Measurements from ENCODE around the gene HECA.

Gene HECA

DNA sequence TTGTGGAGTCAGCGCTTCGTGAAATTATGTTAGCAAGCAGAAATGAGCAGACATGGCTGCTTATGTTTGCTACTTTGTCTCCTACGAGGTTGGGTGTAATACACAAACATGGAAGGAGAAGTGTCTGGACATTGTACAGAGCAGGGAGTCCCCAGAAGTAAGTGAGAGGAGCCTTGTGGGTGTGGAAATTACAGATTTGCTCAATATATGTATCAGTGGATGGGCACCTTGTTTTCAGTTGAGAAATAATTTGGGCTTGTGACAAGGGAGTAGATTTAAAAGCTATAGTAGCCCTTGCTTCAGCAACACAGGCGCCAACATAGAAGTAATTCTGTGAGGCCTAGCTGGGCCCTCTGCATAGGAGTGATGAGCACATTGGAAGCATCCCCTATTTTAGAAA lies 49.2 kb downstream of the HECA start:
- H3K4me3 ChIP-seq: no peak overlapping the region
- TF ChIP-seq, protein P1, sequence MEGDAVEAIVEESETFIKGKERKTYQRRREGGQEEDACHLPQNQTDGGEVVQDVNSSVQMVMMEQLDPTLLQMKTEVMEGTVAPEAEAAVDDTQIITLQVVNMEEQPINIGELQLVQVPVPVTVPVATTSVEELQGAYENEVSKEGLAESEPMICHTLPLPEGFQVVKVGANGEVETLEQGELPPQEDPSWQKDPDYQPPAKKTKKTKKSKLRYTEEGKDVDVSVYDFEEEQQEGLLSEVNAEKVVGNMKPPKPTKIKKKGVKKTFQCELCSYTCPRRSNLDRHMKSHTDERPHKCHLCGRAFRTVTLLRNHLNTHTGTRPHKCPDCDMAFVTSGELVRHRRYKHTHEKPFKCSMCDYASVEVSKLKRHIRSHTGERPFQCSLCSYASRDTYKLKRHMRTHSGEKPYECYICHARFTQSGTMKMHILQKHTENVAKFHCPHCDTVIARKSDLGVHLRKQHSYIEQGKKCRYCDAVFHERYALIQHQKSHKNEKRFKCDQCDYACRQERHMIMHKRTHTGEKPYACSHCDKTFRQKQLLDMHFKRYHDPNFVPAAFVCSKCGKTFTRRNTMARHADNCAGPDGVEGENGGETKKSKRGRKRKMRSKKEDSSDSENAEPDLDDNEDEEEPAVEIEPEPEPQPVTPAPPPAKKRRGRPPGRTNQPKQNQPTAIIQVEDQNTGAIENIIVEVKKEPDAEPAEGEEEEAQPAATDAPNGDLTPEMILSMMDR (IDR thresholded peaks at IDR 0.05): no peak
- no peak overlapping the region for H3K27ac ChIP-seq
- DNase-seq (ENCODE audit: low spot score): no peak

DNA sequence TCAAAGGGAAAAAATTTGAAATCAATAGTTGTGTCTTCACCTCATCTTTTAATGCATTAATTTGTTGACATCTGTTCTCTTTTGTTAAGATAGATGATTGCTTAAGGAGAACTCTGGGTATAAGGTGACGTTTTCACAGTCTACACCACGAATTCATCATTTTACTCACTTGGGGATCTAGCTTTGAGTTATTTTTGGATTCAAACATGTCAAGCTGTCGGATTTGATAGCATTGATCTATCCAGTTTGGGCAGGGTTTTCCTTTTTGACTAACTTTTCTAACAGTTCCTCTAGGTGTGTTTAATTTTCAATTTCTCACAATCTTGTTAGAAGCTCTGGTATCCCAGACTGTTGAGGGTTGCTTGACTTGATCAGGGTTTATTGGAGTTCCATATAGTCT lies 49.6 kb downstream of the HECA start:
- no peak overlapping the region for H3K27ac ChIP-seq
- TF ChIP-seq, protein P1 (IDR thresholded peaks at IDR 0.05): no peak
- no peak overlapping the region for H3K4me3 ChIP-seq
- no peak for DNase-seq (ENCODE audit: low spot score)

DNA sequence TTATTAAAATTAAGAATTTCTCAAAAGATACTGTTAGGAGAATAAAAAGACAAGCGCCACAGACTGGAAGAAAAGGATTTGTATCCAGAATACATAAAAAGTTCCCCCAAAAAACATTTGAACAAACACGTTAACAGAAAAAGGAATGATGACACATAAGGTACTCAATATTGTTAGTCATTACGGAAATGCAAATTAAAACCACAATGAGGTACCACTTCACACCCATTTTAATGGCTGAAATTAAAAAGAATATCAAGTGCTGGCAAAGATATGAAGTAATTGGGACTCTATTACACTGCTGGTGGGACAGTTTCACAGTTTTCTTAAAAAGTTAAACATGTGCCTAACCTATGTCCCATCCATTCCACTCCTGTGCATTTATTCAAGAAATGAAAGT lies 51.4 kb downstream of the HECA start:
- TF ChIP-seq, protein P1 (IDR thresholded peaks at IDR 0.05): no peak
- DNase-seq (ENCODE audit: low spot score): no peak
- no peak overlapping the region for H3K4me3 ChIP-seq
- no peak overlapping the region for H3K27ac ChIP-seq

DNA sequence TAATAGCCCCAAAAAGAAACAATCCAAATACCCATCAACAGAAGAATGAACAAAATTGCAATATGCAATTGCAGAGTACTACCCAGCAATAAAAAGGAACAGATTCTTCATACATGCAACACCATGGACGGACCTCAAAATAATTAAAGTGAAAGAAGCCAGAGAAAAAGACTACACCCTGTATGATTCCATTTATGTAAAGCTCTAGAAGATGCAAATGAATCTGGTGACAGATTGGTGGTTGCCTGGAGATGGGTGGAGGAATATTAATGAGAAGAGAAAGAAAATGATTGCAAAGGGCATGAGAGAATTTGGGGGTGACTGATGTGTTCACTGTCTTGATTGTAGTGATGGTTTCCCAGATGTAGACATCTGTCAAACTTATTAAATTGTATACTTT lies 51.8 kb downstream of the HECA start:
- Histone ChIP-seq H3K27ac (no peak overlapping the region), H3K4me3 (no peak overlapping the region)
- TF ChIP-seq, protein P1 (IDR thresholded peaks at IDR 0.05): no peak
- DNase-seq (ENCODE audit: low spot score): no peak

DNA sequence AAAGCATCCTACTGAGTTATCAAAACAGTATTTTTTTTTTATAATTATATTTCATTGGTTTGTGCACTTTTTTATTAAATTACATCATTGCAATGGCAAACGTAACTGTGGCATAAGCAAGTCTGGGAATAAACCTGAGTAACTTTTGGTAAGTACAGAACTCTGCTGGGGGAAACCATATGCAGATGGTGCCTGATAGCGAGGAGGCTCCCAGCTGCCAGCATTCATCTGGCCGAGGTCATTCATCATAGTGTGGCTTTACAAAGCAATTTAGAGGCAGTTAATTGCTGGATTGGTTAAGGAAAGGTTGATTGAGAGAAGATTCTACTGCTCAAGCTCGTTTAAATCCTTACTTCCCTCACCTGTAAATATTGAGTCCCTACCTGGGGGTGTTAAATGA lies 52.6 kb downstream of the HECA start:
- no peak for DNase-seq (ENCODE audit: low spot score)
- Histone ChIP-seq H3K27ac (no peak overlapping the region), H3K4me3 (no peak overlapping the region)
- TF ChIP-seq, protein P1 (IDR thresholded peaks at IDR 0.05): no peak

DNA sequence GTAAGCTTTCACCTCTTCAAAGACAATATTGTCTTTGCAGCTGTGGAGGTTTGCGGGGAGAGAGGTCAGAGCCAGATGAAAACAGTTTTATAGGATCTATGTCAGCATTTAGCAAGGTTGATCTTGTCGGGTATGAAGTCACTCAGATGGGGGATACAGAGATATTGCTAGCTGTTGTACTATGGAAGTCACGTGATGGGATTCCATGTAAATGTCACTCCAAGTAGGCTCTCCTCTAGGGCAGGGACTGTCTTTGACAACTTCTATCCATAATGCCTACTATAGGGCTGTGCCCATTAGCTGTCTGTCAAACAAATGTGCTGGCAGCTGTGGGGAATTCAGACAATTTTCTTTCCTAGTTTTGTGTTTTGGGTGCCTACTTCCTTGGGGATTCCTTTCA lies 54.8 kb downstream of the HECA start:
- no peak overlapping the region for H3K4me3 ChIP-seq
- no peak overlapping the region for H3K27ac ChIP-seq
- TF ChIP-seq, protein P1 (IDR thresholded peaks at IDR 0.05): no peak
- no peak for DNase-seq (ENCODE audit: low spot score)

DNA sequence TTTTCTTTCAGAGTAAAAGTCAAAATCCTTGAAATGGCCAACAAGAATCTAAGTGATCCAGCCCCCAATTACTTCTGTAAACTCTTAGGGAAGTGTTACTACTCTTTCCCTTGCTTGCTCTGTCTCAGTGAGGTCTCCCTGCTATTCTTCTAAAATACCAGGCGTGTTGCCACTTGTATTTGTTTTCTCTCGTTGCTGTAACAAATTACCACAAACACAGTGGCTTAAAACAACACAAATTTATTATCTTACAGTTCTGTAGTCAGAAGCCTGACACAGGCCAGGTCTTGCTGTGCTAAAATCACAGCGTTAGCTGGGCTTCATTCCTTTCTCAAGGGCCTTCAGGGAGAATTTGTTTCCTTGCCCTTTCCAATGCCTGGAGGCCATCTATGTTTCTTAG lies 59.9 kb downstream of the HECA start:
- DNase-seq (ENCODE audit: low spot score): no peak
- Histone ChIP-seq H3K4me3 (no peak overlapping the region), H3K27ac (no peak overlapping the region)
- TF ChIP-seq, protein P1 (IDR thresholded peaks at IDR 0.05): no peak
